Head of caudate nucleus (tissue), 42 donors: ENCODE data around the gene ERP27.

Experiments
- DNase-seq, 42 donors: peaks; one replicate each; pipeline versions ENCODE4 v3.0.0 to v3.0.0-alpha.2; 2020 to 2021; ENCODE audit warnings: mixed read lengths in 7 of 42
- intact Hi-C: fragments of 100-400 bp; cut with DNase I; formaldehyde crosslinking; loops from one replicate; pipeline ENCODE4 v1.15.0; 2022

Gene ERP27

DNA sequence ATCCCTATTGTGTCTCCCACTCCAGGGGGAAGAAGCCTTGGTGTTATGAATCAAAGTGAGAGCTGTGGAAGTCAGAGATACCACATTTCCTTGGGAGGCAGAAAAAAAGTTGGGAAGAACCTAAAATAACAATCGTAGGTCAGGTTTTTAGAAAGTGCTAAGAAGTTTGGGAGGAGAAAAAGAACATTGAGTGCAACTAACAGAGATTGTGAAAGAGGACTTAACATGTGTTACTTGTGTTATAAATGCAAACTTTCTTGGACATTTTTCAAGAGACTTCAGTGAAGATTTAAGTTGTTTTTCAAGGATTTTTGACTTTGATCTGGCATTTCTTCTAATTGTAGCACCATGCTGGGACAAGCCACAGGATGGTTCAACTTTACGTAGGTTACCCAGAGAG lies 7.8 kb upstream of the ERP27 start:
- intact Hi-C loops: no loop called here
- no peak for DNase-seq

DNA sequence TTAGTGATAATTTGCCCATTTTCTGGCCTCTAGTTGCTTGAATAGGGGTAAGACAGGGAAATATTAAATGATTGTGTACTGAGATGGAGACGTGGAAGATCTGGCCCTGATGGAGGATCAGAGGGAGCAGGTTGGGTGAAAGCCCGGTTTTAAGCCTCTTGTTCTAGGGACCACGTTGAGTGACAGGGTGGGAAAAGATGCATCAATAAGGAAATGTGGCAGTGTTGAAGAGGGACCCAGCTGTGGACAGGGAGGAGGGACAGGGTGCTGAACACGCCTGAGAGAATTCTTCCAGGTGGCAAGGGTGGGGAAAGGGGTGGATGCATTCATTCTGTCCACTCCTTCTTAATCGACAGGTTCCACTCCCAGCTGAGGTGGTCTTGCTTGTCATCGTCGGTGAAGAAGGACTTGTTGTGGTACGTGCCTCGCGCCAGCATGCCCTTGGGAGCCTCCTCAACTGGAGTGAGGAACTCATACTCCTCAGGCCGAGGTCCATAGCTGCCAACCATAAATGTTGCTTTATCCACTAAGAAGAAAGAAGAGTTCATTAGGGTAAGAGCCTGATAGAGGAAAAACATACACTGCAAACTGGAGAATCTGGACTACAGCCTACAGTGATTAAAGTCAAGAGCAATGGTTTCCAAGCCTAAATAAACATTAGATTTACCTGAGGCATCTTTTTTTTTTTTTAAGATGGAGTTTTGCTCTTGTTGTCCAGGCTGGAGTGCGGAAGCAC lies 4.0 kb upstream of the ERP27 start:
- no peak for DNase-seq
- intact Hi-C loops: no loop called here

DNA sequence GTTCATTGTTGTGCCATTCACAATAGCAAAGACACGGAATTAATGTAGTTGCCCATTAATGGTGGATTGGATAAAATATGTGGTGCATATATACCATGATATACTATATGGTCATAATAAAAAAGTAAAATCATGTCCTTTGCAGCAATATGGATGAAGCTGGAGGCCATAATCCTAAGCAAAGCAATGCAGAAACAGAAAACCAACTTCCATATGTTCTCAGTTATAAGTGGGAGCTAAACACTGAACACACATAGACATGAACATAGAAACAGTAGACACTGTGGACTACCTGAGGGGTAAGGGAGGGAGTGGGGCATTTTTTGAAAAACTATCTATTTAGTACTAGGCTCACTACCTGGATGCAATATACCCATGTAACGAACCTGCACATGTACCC lies 3.0 kb upstream of the ERP27 start:
- intact Hi-C loops: no loop called here
- DNase-seq: no peak

DNA sequence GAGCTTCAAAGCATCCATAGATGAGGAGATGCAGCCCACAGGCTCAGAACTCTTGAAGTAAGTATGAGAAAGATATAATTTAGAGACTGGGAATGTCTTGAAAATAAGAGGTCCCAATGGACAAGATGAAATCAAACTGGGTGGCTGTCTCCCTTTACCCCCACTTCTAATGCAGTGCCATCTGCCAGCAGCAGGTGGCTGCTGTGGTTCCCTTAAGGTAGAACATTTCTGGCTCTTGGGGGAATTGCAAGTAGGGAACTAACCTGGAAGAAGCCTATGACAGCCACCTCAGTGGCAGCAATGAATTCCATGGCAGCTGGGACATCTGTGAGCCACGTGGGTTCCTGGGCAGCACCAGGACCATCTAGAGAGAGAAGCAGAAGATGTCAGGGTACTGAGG lies 648 bp downstream of the ERP27 start:
- DNase-seq: no peak
- intact Hi-C loops: no loop called here

DNA sequence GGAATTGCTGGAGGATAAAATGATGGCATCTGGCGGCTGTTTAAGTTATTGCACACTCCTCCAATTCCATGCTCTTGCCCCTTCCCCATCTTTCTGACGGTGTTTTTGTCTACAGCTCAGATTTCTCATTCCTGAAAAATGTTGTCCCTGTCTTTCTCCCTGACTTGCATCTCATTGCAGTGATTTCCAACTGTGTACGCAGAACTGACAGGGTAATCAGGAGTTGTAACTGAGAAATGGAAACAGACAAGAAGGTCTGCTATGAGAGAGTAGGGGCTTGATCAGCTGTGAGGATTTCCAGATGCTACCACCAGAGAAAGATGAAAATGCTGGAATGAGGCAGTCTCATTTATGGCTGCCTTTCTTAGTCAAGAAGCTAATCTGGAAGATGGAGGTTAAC lies 1.3 kb downstream of the ERP27 start:
- intact Hi-C loops: no loop called here
- DNase-seq: no peak

DNA sequence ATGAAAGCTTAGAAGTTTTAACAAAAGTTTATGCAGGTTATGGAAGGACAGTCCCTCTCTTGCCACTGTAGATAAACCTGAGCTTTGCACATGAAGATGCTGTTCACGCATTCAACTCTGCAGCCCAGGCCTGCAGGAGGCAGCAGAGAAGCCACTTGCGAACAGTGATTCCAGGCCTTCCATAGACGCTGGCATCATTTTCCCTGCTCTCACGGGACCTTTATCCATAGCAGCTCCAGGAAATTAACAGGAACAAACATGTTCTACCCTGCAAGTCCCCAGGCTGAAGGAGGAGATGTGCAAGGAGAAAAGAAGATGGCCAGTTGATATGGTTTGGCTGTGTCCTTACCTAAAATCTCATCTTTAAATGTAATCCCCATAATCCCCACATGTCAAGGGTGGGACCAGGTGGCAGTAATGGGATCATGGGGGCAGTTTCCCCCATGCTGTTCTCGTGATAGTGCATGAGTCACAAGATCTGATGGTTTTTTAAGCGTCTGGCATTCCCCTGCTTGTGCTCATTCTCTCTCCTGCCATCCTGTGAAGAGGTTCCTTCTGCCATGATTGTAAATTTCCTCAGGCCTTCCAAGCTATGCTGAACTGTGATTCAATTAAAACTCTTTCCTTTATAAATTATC lies 2.0 kb downstream of the ERP27 start:
- intact Hi-C loops: no loop called here
- no peak for DNase-seq

DNA sequence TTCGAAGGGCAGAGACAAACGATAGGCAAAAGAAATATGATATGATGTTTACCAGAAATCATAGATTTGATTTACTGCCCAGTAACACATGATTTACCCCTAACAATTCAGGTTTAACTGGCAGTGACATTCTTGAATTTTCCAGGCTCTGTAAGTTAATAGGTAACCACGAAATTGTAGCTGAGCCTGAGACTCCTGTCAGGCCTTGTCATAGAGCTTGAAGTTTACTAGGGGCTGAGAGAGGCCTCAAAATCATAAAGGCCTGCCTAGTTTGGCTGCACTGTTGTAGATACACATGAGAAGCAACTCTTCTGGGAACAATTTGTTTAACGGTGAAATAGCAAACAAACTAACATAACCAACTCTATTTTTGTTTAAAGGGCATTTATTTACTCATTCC lies 3.3 kb downstream of the ERP27 start:
- DNase-seq: no peak
- intact Hi-C loops: no loop called here

DNA sequence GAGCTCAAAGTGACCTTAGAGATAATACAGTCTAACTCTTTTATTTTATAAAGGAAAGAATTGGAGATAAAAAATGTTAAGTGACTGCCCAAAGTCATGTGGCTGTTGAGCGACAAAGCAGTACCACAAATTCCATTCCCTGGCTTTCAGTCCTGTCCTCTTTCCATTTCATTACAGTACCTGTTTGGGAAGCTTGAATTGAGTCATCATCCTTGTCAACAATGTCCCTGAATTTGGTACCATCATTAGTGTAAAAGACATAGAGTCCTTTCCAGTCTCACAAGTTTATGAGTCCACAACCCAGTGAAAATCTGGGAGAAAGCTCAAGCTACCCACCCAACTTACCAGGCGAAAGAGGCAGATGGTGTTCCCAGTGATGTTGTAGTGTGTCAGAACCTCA lies 3.8 kb downstream of the ERP27 start:
- intact Hi-C loops: no loop called here
- DNase-seq: no peak

DNA sequence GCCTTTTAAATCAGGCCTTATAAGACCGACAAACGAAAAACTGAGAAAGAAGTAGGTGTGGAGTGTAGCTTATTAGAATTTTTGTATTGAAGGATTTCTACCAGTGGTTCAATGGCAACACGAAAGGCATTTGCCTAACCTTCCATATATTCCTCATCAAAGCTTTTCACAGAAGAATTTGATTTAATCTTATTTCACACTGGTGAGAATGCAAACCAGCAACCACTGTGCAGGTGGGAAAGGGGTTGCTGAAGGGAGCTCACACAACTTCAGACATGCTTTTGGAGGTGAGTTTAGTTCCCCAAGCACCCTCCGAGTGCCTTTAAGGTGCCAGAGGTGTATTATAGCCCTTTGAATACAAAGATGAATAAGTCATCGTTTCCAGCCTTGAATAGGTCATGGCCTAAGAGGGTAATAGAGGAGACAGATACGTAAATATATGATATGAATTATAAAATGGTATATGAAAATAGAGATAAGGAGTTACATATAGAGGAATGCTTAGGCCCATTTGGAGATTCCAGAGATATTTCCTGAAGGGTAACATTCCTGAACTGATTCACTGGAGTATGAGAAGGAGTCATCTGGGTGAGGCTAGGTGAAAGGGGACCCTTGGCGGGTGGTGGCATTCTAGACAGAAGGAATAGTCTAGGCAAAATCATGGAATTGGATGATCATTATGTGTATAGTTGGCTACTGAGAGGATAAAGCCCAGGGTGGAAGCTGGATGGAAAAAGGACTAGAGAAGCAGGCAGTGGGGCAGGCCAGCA lies 6.4 kb downstream of the ERP27 start:
- intact Hi-C loops: no loop called here
- no peak for DNase-seq

DNA sequence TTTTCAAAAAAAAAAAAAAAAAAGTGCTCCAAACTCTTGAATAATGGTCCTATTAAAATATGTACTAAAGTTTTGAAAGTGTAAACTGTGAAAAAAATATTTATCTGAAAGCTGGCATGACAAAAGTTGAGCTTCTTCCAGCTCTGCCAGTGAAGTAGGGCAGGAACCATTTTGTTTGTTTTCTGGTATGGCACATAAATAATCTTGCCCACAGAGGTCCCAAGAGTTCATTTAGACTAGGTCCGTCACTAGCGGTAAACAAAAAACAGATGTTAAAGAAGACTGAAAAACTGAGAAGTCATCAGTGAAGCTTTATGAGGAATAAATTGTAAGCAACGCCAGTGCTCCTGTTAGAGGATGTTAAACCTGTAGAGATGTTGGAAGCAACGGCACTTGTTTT lies 7.0 kb downstream of the ERP27 start:
- intact Hi-C loops: no loop called here

DNA sequence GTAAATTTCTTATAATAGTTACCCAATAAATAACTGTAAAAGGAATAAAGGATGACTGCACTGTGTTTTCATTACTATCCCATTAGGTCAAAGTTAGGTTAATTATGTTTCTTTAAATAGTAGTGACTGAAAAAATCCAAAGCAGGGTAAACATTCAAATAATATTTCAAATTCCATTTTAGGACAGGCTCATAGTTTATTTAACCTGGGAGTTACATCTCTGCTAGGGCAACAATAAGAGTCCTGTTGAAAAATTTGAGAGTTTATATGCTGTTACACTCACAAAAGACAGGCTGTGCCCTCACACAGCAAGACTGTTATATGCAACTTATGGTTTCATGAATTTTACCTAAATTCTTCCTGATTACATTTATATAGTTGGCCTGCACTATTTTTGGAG lies 8.0 kb downstream of the ERP27 start:
- intact Hi-C loops: no loop called here
- no peak for DNase-seq

More for the DNA sequence above, 7.0 kb downstream of the ERP27 start:
- no peak for DNase-seq

DNA sequence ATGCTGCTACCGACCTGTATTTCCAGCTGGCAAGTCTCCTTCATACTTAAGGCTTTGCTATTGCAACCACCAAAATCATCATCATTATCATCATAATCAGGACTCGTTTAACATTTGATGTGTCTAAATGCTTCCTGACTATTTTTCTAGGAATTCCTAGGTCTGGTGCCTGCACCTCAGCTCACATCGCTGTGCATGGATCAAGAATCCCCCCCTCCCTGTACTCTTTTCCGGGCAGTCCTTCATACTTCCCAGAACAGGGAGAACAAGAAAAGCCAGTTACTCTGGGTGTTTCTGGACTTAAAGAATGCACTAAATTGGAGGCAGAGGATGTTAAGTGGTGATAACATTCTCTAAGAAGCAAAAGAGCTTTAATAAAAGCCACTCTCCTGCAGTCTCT lies 9.4 kb downstream of the ERP27 start:
- intact Hi-C loops: no loop called here
- DNase-seq: no peak

DNA sequence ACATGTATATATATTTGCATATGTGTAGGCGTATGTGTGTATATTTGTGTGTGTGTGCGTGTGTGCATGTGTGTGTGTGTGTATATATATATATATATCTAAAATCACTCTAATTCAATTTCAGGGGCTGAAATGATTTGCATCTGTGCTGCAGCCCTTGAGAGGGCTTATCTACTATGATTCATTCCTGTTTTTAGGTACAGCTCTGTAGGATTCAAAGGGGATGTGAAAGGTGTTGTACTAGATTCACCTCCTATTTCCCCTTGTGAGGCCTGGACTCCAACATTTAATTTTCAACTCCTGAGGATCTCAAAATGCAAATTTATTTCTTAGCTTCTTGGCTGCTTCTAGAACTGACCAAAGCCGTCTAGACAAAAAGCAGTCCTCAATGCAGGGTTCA lies 11.1 kb downstream of the ERP27 start:
- no peak for DNase-seq
- intact Hi-C loops: no loop called here

DNA sequence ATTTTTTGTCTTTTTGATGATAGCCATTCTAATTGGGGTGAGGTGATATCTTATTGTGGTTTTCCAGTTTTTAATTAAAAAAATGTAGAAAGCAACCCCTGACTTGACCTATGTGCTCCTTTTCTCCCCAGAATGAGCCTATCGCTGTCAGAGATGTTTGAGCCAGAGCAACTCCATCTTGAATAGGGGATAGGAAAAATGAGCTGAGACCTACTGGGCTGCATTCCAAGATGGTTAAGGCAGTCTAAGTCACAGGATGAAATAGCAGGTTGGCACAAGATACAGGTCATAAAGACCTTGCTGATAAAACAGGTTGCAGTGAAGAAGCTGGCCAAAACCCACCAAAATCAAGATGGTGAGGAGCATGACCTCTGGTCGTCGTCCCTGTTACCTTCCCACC lies 13.8 kb downstream of the ERP27 start:
- DNase-seq: no peak
- intact Hi-C loops: no loop called here

DNA sequence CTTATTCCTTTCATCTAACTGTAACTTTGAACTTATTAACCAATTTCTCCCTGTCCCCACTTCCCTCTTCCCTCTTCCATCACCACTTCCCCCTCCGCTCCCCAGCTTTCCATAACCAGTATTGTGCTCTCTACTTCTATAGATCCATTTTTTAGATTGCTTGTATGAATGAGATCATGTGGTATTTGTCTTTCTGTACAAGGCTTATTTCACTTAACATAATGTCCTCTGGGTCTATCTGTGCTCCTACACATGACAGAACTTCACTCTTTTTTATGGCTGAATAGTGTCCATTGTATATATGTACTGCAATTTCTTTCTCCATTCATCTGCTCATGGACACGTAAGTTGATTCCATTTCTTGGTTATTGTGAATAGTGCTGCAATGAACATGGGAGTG lies 14.4 kb downstream of the ERP27 start:
- no peak for DNase-seq
- intact Hi-C loops: no loop called here

DNA sequence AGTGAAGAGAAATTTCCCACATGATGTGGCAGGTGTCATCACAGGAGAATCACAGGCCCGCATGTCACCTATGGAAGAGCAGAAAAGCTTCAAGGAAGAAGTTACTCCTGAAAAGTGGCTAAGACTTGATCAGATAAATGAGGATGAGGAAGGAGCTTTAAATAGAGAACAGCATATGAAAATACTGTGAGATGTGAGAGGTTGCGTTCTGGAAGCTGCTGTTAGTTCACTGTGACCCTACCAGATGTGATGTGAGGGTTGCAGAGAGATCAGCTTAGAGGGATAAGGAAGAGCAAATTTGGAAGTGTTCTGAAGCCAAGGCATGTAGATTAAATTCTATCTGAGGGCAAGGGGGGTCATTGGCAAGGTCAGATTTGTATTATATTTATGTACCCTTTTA lies 17.1 kb downstream of the ERP27 start:
- intact Hi-C loops: no loop called here
- no peak for DNase-seq

DNA sequence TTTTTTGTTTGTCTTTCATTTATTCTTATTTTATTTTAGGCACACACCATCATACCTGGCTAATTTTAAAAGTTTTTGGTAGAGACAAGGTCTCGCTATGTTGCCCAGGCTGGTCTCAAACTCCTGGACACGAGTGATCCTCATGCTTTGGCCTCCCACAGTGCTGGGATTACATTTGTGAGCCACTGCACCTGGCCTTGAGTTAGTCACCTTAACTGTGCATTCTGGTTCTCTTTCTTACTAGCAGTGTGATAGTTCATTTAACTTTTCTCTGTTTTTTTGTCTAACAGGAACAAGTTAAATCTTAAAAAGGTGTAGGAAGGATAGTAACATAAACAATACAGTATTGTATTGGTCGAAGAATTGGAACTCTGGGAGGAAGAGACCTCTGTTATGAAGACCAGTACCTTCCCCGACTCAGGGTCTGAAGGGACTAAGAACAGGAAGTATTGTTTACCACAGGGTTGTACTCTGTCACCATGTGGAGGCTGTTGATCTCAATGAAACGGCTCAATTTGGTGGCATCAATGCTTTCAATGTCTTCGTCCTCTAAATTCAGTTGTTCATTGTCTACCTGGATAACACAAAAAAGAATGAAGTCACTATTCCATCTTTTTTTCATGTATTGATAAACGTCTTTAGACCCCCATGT lies 17.7 kb downstream of the ERP27 start:
- intact Hi-C loops: no loop called here
- DNase-seq: no peak

DNA sequence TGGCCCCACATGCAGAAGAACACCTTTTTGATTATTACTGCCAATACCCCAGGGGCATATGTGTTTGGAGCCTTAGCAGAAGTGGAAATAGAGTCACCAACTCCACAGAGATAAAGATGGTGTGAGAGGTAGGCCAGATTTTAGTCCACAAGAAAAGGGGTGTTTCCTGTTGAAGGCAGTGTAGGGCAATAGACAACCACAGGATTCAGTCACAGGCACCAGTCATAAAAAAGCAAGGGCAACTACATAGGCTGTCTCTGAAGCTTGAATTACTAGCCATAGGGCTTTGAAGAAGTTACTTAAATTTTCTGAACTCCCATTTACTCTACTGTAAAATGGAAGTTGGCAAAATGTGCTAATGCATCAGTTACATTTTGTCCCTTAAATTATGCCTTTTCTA lies 18.9 kb downstream of the ERP27 start:
- no peak for DNase-seq
- intact Hi-C loops: no loop called here

DNA sequence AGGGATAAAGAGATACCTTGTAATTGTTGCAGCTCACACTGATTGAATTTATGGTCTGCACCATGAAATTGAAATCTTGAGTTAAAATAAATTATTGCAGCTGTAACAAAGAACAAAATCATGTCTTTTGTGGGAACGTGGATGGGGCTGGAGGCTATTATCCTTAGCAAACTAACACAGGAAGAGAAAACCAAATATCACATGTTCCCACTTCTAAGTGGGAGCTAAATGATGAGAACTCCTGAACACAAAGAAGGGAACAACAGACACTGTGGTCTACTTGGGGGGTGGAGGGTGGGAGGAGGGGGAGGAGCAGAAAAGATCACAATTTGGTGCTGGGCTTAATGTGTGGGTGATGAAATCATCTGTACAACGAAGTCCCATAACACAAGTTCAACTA lies 22.6 kb downstream of the ERP27 start:
- DNase-seq: no peak
- intact Hi-C loops: no loop called here

DNA sequence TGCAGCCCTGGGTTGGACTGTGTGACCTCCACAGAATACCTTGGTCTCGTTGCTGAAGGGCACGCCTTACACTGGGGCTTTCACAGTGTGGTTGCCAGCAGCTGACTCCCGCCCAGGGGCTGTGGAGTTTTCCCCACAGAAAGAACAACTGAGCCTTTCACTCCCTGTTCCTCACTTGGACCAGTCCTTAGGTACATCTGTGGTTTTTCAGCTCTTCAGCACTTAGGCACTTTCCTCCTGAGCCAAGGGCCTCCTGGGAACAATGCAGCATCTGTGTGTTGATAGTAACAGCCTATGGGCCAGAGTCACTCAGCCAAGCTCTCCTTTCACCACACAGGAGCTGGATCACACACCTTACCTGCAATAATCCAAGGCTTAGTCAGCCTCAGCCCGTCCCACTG lies 25.0 kb downstream of the ERP27 start:
- no peak for DNase-seq
- intact Hi-C loops: no loop called here
